IMR-90 (cell line): ENCODE data around the gene GGT6. TPM values are rescaled to one million over a fixed set of nuclear protein-coding genes. Genes with fewer than 3 reads are reported as not detected.

Source experiments
- ATAC-seq: fragments of 200-7000 bp; cut with Tn5 transposase; 2 replicates; pipeline ENCODE4 v1.9.1; 2020; ENCODE audit warnings: low read depth, mild to moderate bottlenecking, moderate library complexity
- BruUV-seq: library from RNA; stranded (reverse); fragments of 400-500 nt; replicated peaks from 2 replicates; lab custom pipeline; 2021; lab: Mats Ljungman, UMichigan
- CTCF ChIA-PET: fragments of 300-600 bp; formaldehyde crosslinking; extraction: SDS; loops from one replicate; lab custom pipeline; 2021; ENCODE audit warnings: antibody characterized with exemption; lab: Yijun Ruan, JAX
- POLR2A ChIA-PET: fragments of 300-600 bp; sonication (Branson Sonifier 250); formaldehyde crosslinking; loops from one replicate; lab custom pipeline; 2022; ENCODE audit warnings: antibody characterized with exemption; ENCODE audit not compliant: unreplicated experiment; lab: Charles Lee
- DNase-seq: peaks from one replicate; pipeline ENCODE4 v3.0.0; 2013
- H2AFZ ChIP-seq: replicated peaks from 2 replicates; pipeline ENCODE3; 2013; ENCODE audit warnings: low read length, mild to moderate bottlenecking; ENCODE audit not compliant: poor library complexity
- H2AK5ac ChIP-seq: 2 replicates; pipeline ENCODE4 v1.6.1; 2013; ENCODE audit warnings: low read depth, low read length, inconsistent platforms
- H2AK9ac ChIP-seq: replicated peaks from 2 replicates; pipeline ENCODE3; 2013; ENCODE audit warnings: mild to moderate bottlenecking, low read depth, low read length, moderate library complexity; ENCODE audit not compliant: poor library complexity
- H2BK120ac ChIP-seq: 2 replicates; pipeline ENCODE4 v1.6.1; 2013; ENCODE audit warnings: low read depth, low read length, inconsistent platforms
- H2BK15ac ChIP-seq: 3 replicates; pipeline ENCODE4 v1.6.1; 2013; ENCODE audit warnings: low read depth, low read length, inconsistent platforms
- H2BK20ac ChIP-seq: 2 replicates; pipeline ENCODE4 v1.6.1; 2013; ENCODE audit warnings: low read depth, mild to moderate bottlenecking, inconsistent platforms, low read length, moderate library complexity
- H2BK5ac ChIP-seq: 2 replicates; pipeline ENCODE4 v1.6.1; 2013; ENCODE audit warnings: mild to moderate bottlenecking, low read depth, low read length, inconsistent platforms; ENCODE audit not compliant: poor library complexity, severe bottlenecking
- H3K14ac ChIP-seq: replicated peaks from 2 replicates; pipeline ENCODE4 v1.6.1; 2013; ENCODE audit warnings: low read depth, low read length, inconsistent platforms
- H3K18ac ChIP-seq: 2 replicates; pipeline ENCODE4 v1.6.1; 2013; ENCODE audit warnings: low read depth, low read length, control low read depth
- H3K23ac ChIP-seq: 2 replicates; pipeline ENCODE4 v1.6.1; 2013; ENCODE audit warnings: low read depth, low read length, inconsistent platforms
- H3K27ac ChIP-seq: 2 replicates; pipeline ENCODE4 v1.5.1; 2013; ENCODE audit warnings: mild to moderate bottlenecking, control low read depth, low read length; ENCODE audit not compliant: insufficient read depth
- H3K27me3 ChIP-seq: 2 replicates; pipeline ENCODE4 v1.6.1; 2013; ENCODE audit warnings: low read length; ENCODE audit not compliant: control insufficient read depth, insufficient read depth
- H3K36me3 ChIP-seq: 2 replicates; pipeline ENCODE4 v1.6.1; 2013; ENCODE audit warnings: low read length, mixed read lengths; ENCODE audit not compliant: control insufficient read depth, insufficient read depth
- H3K4ac ChIP-seq: 2 replicates; pipeline ENCODE4 v1.6.1; 2013; ENCODE audit warnings: low read depth, low read length, inconsistent platforms
- H3K4me1 ChIP-seq: 2 replicates; pipeline ENCODE4 v1.6.1; 2013; ENCODE audit warnings: low read length, mixed read lengths; ENCODE audit not compliant: control insufficient read depth, insufficient read depth
- H3K4me2 ChIP-seq: 2 replicates; pipeline ENCODE4 v1.6.1; 2013; ENCODE audit warnings: low read depth, mild to moderate bottlenecking, control low read depth, low read length, moderate library complexity
- H3K4me3 ChIP-seq: 2 replicates; pipeline ENCODE4 v1.5.1; 2013; ENCODE audit warnings: low read depth, mild to moderate bottlenecking, control low read depth, low read length, moderate library complexity; ENCODE audit not compliant: insufficient read depth
- H3K56ac ChIP-seq: 2 replicates; pipeline ENCODE4 v1.6.1; 2013; ENCODE audit warnings: low read length, inconsistent platforms; ENCODE audit not compliant: insufficient read depth; ENCODE audit errors: extremely low read depth
- H3K79me1 ChIP-seq, 2 experiments: 2 replicates each; pipeline ENCODE4 v1.6.1; 2013; ENCODE audit warnings: low read length in 2 of 2, inconsistent platforms in 1 of 2, low read depth in 1 of 2
- H3K9ac ChIP-seq: 2 replicates; pipeline ENCODE4 v1.6.1; 2013; ENCODE audit warnings: low read depth, low read length, control low read depth
- H3K9me1 ChIP-seq: 2 replicates; pipeline ENCODE4 v1.6.1; 2013; ENCODE audit warnings: low read length, inconsistent platforms; ENCODE audit not compliant: insufficient read depth
- H3K9me3 ChIP-seq: 2 replicates; pipeline ENCODE4 v1.6.1; 2013; ENCODE audit warnings: low read length; ENCODE audit not compliant: control insufficient read depth, insufficient read depth
- H4K20me1 ChIP-seq: 2 replicates; pipeline ENCODE4 v1.6.1; 2013; ENCODE audit warnings: low read length, inconsistent platforms; ENCODE audit not compliant: insufficient read depth
- H4K5ac ChIP-seq: 2 replicates; pipeline ENCODE4 v1.6.1; 2013; ENCODE audit warnings: mild to moderate bottlenecking, low read depth, low read length, control low read depth
- H4K8ac ChIP-seq, 2 experiments: 2 replicates each; pipeline ENCODE4 v1.6.1; 2013; ENCODE audit warnings: low read depth in 2 of 2, low read length in 2 of 2, control low read depth in 1 of 2, inconsistent platforms in 1 of 2
- H4K91ac ChIP-seq: 2 replicates; pipeline ENCODE4 v1.6.1; 2013; ENCODE audit warnings: low read depth, low read length, inconsistent platforms; ENCODE audit not compliant: insufficient read depth
- BHLHE40 ChIP-seq: fragments of 150-350 bp; IDR thresholded peaks from 2 replicates; pipeline ENCODE4 v1.6.1; 2016; ENCODE audit warnings: mild to moderate bottlenecking, low read depth, low read length
- CEBPB ChIP-seq: IDR thresholded peaks from 2 replicates; pipeline ENCODE4 v1.6.1; 2012; ENCODE audit warnings: low read depth, low read length, improper control_type of control experiment
- CHD1 ChIP-seq: IDR thresholded peaks from 2 replicates; pipeline ENCODE4 v1.6.1; 2012; ENCODE audit warnings: low read depth, low read length, improper control_type of control experiment
- CTCF ChIP-seq: conservative IDR thresholded peaks from 2 replicates; pipeline ENCODE4 v1.5.1; 2012; ENCODE audit warnings: mild to moderate bottlenecking, low read depth, low read length, improper control_type of control experiment
- ELK1 ChIP-seq: fragments of 150-350 bp; IDR thresholded peaks from 2 replicates; pipeline ENCODE4 v1.6.1; 2016; ENCODE audit warnings: low read depth, mild to moderate bottlenecking, low read length, moderate library complexity, borderline replicate concordance
- FOS ChIP-seq: fragments of 150-350 bp; IDR thresholded peaks from 2 replicates; pipeline ENCODE4 v1.6.1; 2016; ENCODE audit warnings: low read depth, low read length
- MAFK ChIP-seq: IDR thresholded peaks from 2 replicates; pipeline ENCODE4 v1.6.1; 2012; ENCODE audit warnings: low read depth, low read length, improper control_type of control experiment
- MAZ ChIP-seq: IDR thresholded peaks from 2 replicates; pipeline ENCODE4 v1.6.1; 2012; ENCODE audit warnings: low read depth, mild to moderate bottlenecking, low read length, improper control_type of control experiment, moderate library complexity, borderline replicate concordance
- MXI1 ChIP-seq: IDR thresholded peaks from 2 replicates; pipeline ENCODE4 v1.6.1; 2012; ENCODE audit warnings: low read depth, mild to moderate bottlenecking, low read length, moderate library complexity, borderline replicate concordance
- NFE2L2 ChIP-seq: fragments of 150-350 bp; IDR thresholded peaks from 2 replicates; pipeline ENCODE4 v1.6.1; 2016; ENCODE audit warnings: low read depth, mild to moderate bottlenecking, low read length
- POLR2A ChIP-seq: IDR thresholded peaks from 2 replicates; pipeline ENCODE4 v1.6.1; 2012; ENCODE audit warnings: mild to moderate bottlenecking, low read depth, low read length
- RAD21 ChIP-seq: IDR thresholded peaks from 2 replicates; pipeline ENCODE4 v1.6.1; 2012; ENCODE audit warnings: low read length, improper control_type of control experiment
- RCOR1 ChIP-seq: IDR thresholded peaks from 2 replicates; pipeline ENCODE4 v1.6.1; 2012; ENCODE audit warnings: mild to moderate bottlenecking, low read length, improper control_type of control experiment; ENCODE audit not compliant: insufficient replicate concordance
- RFX5 ChIP-seq: IDR thresholded peaks from 2 replicates; pipeline ENCODE4 v1.8.0; 2012; ENCODE audit warnings: low read depth, mild to moderate bottlenecking, low read length, moderate library complexity
- USF2 ChIP-seq: fragments of 150-350 bp; IDR thresholded peaks from 2 replicates; pipeline ENCODE4 v1.6.1; 2017; ENCODE audit warnings: mild to moderate bottlenecking, antibody characterized with exemption, low read length, low read depth
- WGBS, 2 experiments: methylation state at CpG; one replicate each; pipeline versions ENCODE4 v1.1.5 to v1.1.7; 2013; ENCODE audit warnings: missing lambda C conversion rate in 2 of 2; ENCODE audit not compliant: insufficient read length in 1 of 2; ENCODE audit errors: extremely low coverage in 2 of 2; 5-methylcytosine and 5-hydroxymethylcytosine counted together
- dilution Hi-C: fragments of 300-500 bp; cut with HindIII; formaldehyde crosslinking; loops from one replicate; pipeline ENCODE4 v1.14.3; 2018; ENCODE audit warnings: low sequenced_read_pairs; ENCODE audit not compliant: unreplicated experiment
- in situ Hi-C: fragments of 300-500 bp; cut with MboI; formaldehyde crosslinking; loops from 3 replicates; pipeline ENCODE4 v1.14.3; 2019; ENCODE audit warnings: low sequenced_read_pairs, inconsistent platforms, mixed read lengths
- intact Hi-C: fragments of 100-400 bp; cut with micrococcal nuclease; formaldehyde crosslinking; loops from 2 replicates; pipeline ENCODE4 v1.10.0; 2022
- polyA plus RNA-seq, 3 experiments: library from polyadenylated mRNA; depleted of rRNA; stranded (reverse); fragments of >200 nt; gene quantifications; 2 replicates each; pipeline ENCODE4 v1.2.3, GENCODE V29; 2012; ENCODE audit warnings: low replicate concordance in 1 of 3
- total RNA-seq: library from RNA; depleted of rRNA; stranded (reverse); fragments of >200 nt; gene quantifications from 2 replicates; pipeline ENCODE4 v1.2.3, GENCODE V29; 2012

The GGT6 gene
- total and polyA plus RNA-seq, 2 of the 4 experiments (the other 2 are of a cell fraction): not detected

- ATAC-seq (no peak), DNase-seq (no peak)
- H3K4ac ChIP-seq: no peak overlapping the region
- H3K36me3 ChIP-seq: peaks cover 62% of the 10 kb centered on the region
- intact Hi-C loops: no loop called here
- no peaks in the 10 kb centered on the region; a peak in 1 of 4 replicates for H3K79me1 ChIP-seq
- no peak overlapping the region for H4K5ac ChIP-seq
- no peak overlapping the region for H3K23ac ChIP-seq
- peaks cover 15% of the 10 kb centered on the region for H4K20me1 ChIP-seq
- no peak overlapping the region for H4K91ac ChIP-seq
- no peak overlapping the region for H3K9ac ChIP-seq
- H3K27ac ChIP-seq: no peak overlapping the region
- no peak overlapping the region for H2BK20ac ChIP-seq
- no peak overlapping the region for H2BK15ac ChIP-seq
- H3K14ac ChIP-seq: no peak overlapping the region
- no peaks in the 10 kb centered on the region for H3K9me1 ChIP-seq
- no peak overlapping the region for H2BK120ac ChIP-seq
- H2AK9ac ChIP-seq: no peak overlapping the region
- dilution Hi-C loops: no loop called here
- H2AFZ ChIP-seq: no peak overlapping the region
- WGBS, 2 experiments: 97% methylated on average over 6 of the region's 15 CpGs; no CpG with 5 or more reads in 1 of the 2 experiments
- H3K4me3 ChIP-seq: no peak overlapping the region
- ChIA-PET POLR2A (no interaction called here), CTCF (interaction anchor here (1.0 kb wide), 1 partner anchor 25 kb away, joined by 3 read pairs; no protein-coding TSS in a partner anchor)
- no peaks in the 10 kb centered on the region for H3K27me3 ChIP-seq
- BruUV-seq: no TSS peak
- H3K18ac ChIP-seq: no peak overlapping the region
- H3K4me1 ChIP-seq: peaks cover 3% of the 10 kb centered on the region; the same call in 1 of the 2 replicates
- no peak overlapping the region for H2AK5ac ChIP-seq
- H4K8ac ChIP-seq: no peak overlapping the region
- H3K9me3 ChIP-seq: no peaks in the 10 kb centered on the region
- H2BK5ac ChIP-seq: no peak overlapping the region
- no peak for TF ChIP-seq BHLHE40
- TF ChIP-seq CHD1: no peak
- no peak for TF ChIP-seq NFE2L2
- TF ChIP-seq RAD21: no peak
- no peak for TF ChIP-seq USF2
- no peak for TF ChIP-seq MXI1
- TF ChIP-seq RFX5: no peak
- no peak for TF ChIP-seq MAFK
- TF ChIP-seq RCOR1: no peak
- no peak for TF ChIP-seq CEBPB
- no peak for TF ChIP-seq CTCF
- TF ChIP-seq POLR2A: no peak
- TF ChIP-seq MAZ: no peak
- no peak for TF ChIP-seq FOS
- TF ChIP-seq ELK1: no peak
- in situ Hi-C loops: no loop called here
- no peak overlapping the region for H3K4me2 ChIP-seq
- H3K56ac ChIP-seq: no peak overlapping the region
These were observed 19.6 kb downstream of the GGT6 start for GRCh38 chr17:4540687-4541327.
